SK-N-MC (cell line): ENCODE data around the gene MAP7D1.

Source experiments
- EZH2 ChIP-seq: fragments of 200-600 bp; sonication (generic); IDR thresholded peaks from one replicate; pipeline ENCODE4 v1.6.1; 2017; ENCODE audit warnings: antibody characterized with exemption
- FOXP2 ChIP-seq: optimal IDR thresholded peaks from 2 replicates; pipeline ENCODE3; 2011; ENCODE audit warnings: mild to moderate bottlenecking, moderate library complexity; ENCODE audit not compliant: insufficient read depth; ENCODE audit errors: extremely low read length, control extremely low read depth
- POLR2AphosphoS5 ChIP-seq: IDR thresholded peaks from 2 replicates; pipeline ENCODE4 v1.6.1; 2012; ENCODE audit warnings: mild to moderate bottlenecking, low read depth, low read length, borderline replicate concordance

GRCh38 chr1:36206323-36206858 lies 50.4 kb downstream of the MAP7D1 start:
- TF ChIP-seq POLR2AphosphoS5 (no peak), EZH2 (no peak), FOXP2 (no peak)
